HG02981 (cell line): Measurements from ENCODE around the gene OR5K1.
A peak's percentile ranks its signal among the peaks of the same experiment; 100 is the strongest.

Source experiments
- ATAC-seq: cut with Tn5 transposase; IDR thresholded peaks from one replicate; pipeline ENCODE4 v1.9.1; 2021; ENCODE audit warnings: mild to moderate bottlenecking, moderate library complexity; ENCODE audit not compliant: unreplicated experiment

Gene OR5K1

DNA sequence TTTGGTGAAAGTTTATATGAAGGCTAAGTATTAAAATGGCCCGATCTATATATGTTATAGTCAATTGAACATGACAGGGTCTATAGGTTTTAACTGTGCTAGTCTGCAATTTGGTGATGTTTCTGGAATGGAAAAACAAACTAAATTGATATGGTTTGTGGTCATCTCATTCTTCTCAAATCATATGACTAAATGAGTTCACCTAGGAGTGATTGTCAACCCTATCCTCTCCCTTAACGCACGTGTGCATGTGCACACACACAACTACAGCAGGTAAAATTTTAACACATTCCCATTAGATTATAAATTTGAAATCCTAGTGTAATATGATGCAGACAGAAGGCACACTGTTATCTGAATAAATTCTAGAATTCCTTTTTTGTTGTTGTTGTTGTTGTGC is 50.7 kb downstream of the OR5K1 start:
- no peak for ATAC-seq

DNA sequence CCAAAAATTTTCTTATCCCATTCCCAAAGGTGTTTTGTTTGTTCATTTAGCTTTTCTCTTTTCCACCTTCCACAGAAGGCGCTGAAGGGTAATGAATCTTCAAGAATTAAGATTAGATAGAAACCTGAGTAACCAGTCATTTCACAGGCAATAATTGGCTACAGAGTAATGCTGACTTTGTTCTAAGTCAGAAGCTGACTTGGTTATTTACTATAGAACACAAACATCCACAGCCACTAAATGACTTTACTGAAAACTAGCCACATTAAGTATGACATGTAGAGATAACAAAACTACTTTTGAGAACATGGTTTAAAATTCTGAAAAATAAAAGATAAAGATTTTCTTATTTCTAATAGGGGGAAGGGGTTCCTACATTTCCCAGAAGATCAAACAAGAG is 51.9 kb downstream of the OR5K1 start:
- ATAC-seq, result no peak

DNA sequence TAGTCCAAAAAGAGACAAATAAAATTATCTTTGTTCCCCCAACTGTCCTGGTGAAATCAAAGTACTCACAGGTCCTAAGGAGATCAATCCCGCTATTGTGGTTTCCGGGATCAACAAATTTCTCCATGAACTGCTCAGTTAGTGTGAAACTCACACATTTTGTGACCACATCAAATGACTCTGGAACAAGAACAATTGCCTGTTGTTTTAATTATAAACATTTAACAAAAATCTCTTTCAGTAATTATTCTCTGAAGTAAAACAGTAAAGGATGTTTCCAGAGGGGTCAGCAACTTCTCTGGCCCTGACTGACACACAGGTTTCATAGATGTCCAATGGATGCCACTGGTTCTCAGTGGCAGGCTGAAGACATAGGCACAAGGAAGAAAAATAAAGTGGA is 55.8 kb downstream of the OR5K1 start:
- ATAC-seq, result no peak

DNA sequence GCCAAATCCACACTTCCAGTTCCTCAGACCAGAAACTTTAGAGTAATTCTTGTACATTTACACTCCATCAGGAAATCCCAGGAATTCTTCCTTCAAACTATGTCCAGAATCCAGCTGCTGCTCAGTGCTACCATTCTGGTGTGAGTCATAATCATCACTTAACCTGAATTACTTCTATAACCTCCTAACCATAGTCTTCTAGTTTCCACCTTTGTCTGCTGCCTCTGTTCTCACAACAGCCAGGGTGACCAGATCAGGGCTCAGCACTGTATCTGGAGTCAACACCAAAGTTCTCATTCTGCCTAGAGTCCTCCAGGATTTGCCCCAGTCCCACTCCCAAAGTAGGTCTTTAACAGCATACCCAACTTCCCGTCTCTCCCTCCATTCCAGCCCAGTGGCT is 56.4 kb downstream of the OR5K1 start:
- no peak for ATAC-seq

DNA sequence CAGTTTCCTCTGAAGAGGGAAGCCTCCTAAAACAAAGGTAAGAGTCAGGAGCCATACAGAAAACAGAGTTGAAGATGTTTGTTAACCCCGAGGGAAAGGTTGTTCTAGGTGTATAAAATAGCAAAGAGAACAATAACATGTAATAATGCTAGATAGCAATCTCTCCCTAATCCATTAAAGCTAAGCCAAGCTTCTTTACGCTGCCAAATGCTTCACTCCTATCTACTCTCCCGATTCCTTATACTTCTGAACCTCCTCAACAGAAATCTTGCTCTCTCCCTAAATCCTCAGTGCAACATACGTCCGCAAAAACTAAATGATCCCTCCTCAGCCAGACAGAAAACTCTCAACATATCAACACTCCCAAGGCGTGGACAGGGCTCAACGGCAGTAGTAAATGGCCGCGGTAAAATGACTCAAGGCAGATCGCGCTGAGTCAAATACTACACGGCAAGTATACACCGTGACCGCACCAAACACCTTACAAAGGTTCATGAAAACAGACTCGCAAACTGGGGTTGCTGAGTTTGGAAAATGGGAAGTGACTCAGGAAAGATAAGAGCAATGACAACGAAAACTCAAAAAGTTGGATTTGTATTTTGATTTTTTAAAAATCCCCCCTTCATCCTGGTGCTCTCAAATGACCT is 59.0 kb downstream of the OR5K1 start:
- ATAC-seq, result peak; percentile 40
